ENCODE results near the gene SAV1. TPM values are rescaled to one million over a fixed set of nuclear protein-coding genes. Genes with fewer than 3 reads are reported as not detected.

Gene SAV1
- total and polyA plus RNA-seq, 10 of the 15 experiments (the other 5 are each of a cell fraction or from before 2014, with no cell fraction given): 10.1 to 29.1 (median 20.4) TPM

- H3K79me2 ChIP-seq (ENCODE audit: control insufficient read depth, insufficient read depth, low read length): peaks cover 35% of the 10 kb centered on the region
- no peak for DNase-seq (ENCODE audit: low read depth, low spot score)
- in situ Hi-C loops (cut with MboI) (no loop called here), intact Hi-C loops (cut with micrococcal nuclease; ENCODE audit: unreplicated experiment) (no loop called here)
- H3K36me3 ChIP-seq (ENCODE audit: control insufficient read depth in 2 of 2, insufficient read depth in 2 of 2, low read length in 1 of 2): 0 out of 4 replicates have a peak, but pooled peaks cover 0 to 2% of the 10 kb centered on the region in 2 experiments
- ChIA-PET CTCF (interaction anchor here (1.6 kb wide), 1 partner anchor 55 kb away, joined by 6 read pairs; no protein-coding TSS in a partner anchor), POLR2A (interaction anchor here (0.6 kb wide), 1 partner anchor 13 kb away, joined by 3 read pairs; no protein-coding TSS in a partner anchor), SMC1A (ENCODE audit: uncharacterized antibody, unreplicated experiment) (interaction anchor here (0.6 to 2.6 kb wide), 6 partner anchors 10 to 161 kb away, joined by 3 to 10 read pairs (median 4); no protein-coding TSS in a partner anchor), RAD21 (ENCODE audit: unreplicated experiment) (interaction anchor here (1.3 to 1.4 kb wide), 2 partner anchors 10 to 65 kb away, joined by 3 to 5 read pairs; no protein-coding TSS in a partner anchor)
- H3K9me3 ChIP-seq (replicated peaks; ENCODE audit: control insufficient read depth, insufficient read depth, low read length): no peaks in the 10 kb centered on the region; the same call in 2 of the 3 replicates
- FAIRE-seq: no peak
- ATAC-seq: no peak
- H3K4me1 ChIP-seq (ENCODE audit: control insufficient read depth, insufficient read depth, low read length): no peaks in the 10 kb centered on the region
- H3K4me3 ChIP-seq: no peak overlapping the region
- no peaks in the 10 kb centered on the region for H3K27me3 ChIP-seq (replicated peaks in 1 of 2; ENCODE audit: control insufficient read depth in 2 of 2, insufficient read depth in 2 of 2, low read length in 1 of 2)
- no peak overlapping the region for H2AFZ ChIP-seq (ENCODE audit: control insufficient read depth, low read depth, low read length)
- H3K9ac ChIP-seq (ENCODE audit: control insufficient read depth, insufficient read depth, low read length): no peak overlapping the region
- no peaks in the 10 kb centered on the region for H4K20me1 ChIP-seq (ENCODE audit: control insufficient read depth, insufficient read depth)
- WGBS (ENCODE audit: insufficient coverage, insufficient replicate concordance, low lambda C conversion rate, missing lambda C conversion rate): 95% methylated on average over 6 of the region's 6 CpGs
- TF ChIP-seq, protein P1, sequence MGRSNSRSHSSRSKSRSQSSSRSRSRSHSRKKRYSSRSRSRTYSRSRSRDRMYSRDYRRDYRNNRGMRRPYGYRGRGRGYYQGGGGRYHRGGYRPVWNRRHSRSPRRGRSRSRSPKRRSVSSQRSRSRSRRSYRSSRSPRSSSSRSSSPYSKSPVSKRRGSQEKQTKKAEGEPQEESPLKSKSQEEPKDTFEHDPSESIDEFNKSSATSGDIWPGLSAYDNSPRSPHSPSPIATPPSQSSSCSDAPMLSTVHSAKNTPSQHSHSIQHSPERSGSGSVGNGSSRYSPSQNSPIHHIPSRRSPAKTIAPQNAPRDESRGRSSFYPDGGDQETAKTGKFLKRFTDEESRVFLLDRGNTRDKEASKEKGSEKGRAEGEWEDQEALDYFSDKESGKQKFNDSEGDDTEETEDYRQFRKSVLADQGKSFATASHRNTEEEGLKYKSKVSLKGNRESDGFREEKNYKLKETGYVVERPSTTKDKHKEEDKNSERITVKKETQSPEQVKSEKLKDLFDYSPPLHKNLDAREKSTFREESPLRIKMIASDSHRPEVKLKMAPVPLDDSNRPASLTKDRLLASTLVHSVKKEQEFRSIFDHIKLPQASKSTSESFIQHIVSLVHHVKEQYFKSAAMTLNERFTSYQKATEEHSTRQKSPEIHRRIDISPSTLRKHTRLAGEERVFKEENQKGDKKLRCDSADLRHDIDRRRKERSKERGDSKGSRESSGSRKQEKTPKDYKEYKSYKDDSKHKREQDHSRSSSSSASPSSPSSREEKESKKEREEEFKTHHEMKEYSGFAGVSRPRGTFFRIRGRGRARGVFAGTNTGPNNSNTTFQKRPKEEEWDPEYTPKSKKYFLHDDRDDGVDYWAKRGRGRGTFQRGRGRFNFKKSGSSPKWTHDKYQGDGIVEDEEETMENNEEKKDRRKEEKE (IDR thresholded peaks at IDR 0.05): no peak
- no peak for TF ChIP-seq TARDBP (IDR thresholded peaks at IDR 0.05; ENCODE audit: borderline replicate concordance)
- no peak for TF ChIP-seq STAT3 (IDR thresholded peaks at IDR 0.05; ENCODE audit: low read depth, low read length)
- TF ChIP-seq BCL11A (IDR thresholded peaks at IDR 0.05; ENCODE audit: low read depth, low read length): no peak
- no peak for TF ChIP-seq BHLHE40 (IDR thresholded peaks at IDR 0.05; ENCODE audit: borderline replicate concordance in 1 of 2, low read depth in 2 of 2, low read length in 1 of 2)
- no peak for TF ChIP-seq TCF3 (IDR thresholded peaks at IDR 0.05; ENCODE audit: borderline replicate concordance, insufficient read depth, low read depth, low read length)
- TF ChIP-seq BMI1 (IDR thresholded peaks at IDR 0.05; ENCODE audit: borderline replicate concordance): no peak
- TF ChIP-seq TAF1 (IDR thresholded peaks at IDR 0.05; ENCODE audit: borderline replicate concordance, low read depth, low read length): no peak
- TF ChIP-seq IRF4 (IDR thresholded peaks at IDR 0.05; ENCODE audit: low read depth, low read length): no peak
- no peak for TF ChIP-seq E4F1 (IDR thresholded peaks at IDR 0.05; ENCODE audit: borderline replicate concordance, partially characterized antibody)
- no peak for TF ChIP-seq RAD51 (IDR thresholded peaks at IDR 0.05)
- TF ChIP-seq CHD2 (IDR thresholded peaks at IDR 0.05; ENCODE audit: borderline replicate concordance, low read depth, low read length): no peak
- TF ChIP-seq CEBPB (IDR thresholded peaks at IDR 0.05; ENCODE audit: borderline replicate concordance in 1 of 2, low read depth in 2 of 2, low read length in 2 of 2): no peak
- no peak for TF ChIP-seq SMARCA5 (IDR thresholded peaks at IDR 0.05)
- H3K4me2 ChIP-seq (ENCODE audit: control insufficient read depth, insufficient read depth): no peak overlapping the region
- BruUV-seq (replicated peaks): no TSS peak
- H3K27ac ChIP-seq (ENCODE audit: control insufficient read depth, insufficient read depth): no peak overlapping the region
These were observed 8.7 kb downstream of the SAV1 start for GRCh38 chr14:50659327-50659974.

Measured in GM12878 (cell line).